Tibial nerve (tissue), 4 donors: ENCODE data around the gene LHFPL2. TPM values are rescaled to one million over a fixed set of nuclear protein-coding genes. Genes with fewer than 3 reads are reported as not detected.

ENCODE experiments used
- DNase-seq, 2 donors: peaks; one replicate each; pipeline ENCODE4 v3.0.0-alpha.2; 2019; ENCODE audit warnings: low spot score in 2 of 2
- H3K27ac ChIP-seq, 4 donors: fragments of 200-600 bp; sonication (generic) in 3 of 4; one replicate each; pipeline ENCODE4 v1.5.1; 2017 to 2019; ENCODE audit warnings: mild to moderate bottlenecking in 1 of 4
- H3K27me3 ChIP-seq, 2 donors: fragments of 200-600 bp; sonication (generic) in 1 of 2; one replicate each; pipeline versions ENCODE4 v1.5.1 to v1.6.0; 2017 to 2019
- H3K36me3 ChIP-seq, 3 donors: fragments of 200-600 bp; sonication (generic); one replicate each; pipeline ENCODE4 v1.5.1; 2018 to 2019
- H3K4me1 ChIP-seq, 4 donors: fragments of 200-600 bp; sonication (generic) in 3 of 4; one replicate each; pipeline ENCODE4 v1.5.1; 2017 to 2019
- H3K4me3 ChIP-seq, 4 donors: fragments of 200-600 bp; sonication (generic) in 3 of 4; one replicate each; pipeline ENCODE4 v1.5.1; 2017 to 2019; ENCODE audit warnings: mild to moderate bottlenecking in 1 of 4, moderate library complexity in 1 of 4
- H3K9me3 ChIP-seq, 4 donors: fragments of 200-600 bp; sonication (generic) in 3 of 4; one replicate each; pipeline ENCODE4 v1.5.1; 2017 to 2019
- EP300 ChIP-seq, 2 donors: sonication (generic); formaldehyde crosslinking; IDR thresholded peaks; one replicate each; pipeline ENCODE4 v1.6.1; 2017; ENCODE audit warnings: antibody characterized with exemption in 2 of 2, mild to moderate bottlenecking in 1 of 2
- POLR2A ChIP-seq, 2 donors: fragments of 450-650 bp; IDR thresholded peaks; one replicate each; pipeline ENCODE4 v1.6.1; 2017; ENCODE audit warnings: antibody characterized with exemption in 2 of 2, mild to moderate bottlenecking in 2 of 2, moderate library complexity in 2 of 2
- WGBS, 2 donors: methylation state at CpG; one replicate each; pipeline ENCODE4 v1.1.5; 2018; 5-methylcytosine and 5-hydroxymethylcytosine counted together
- total RNA-seq, 4 donors: library from RNA; depleted of rRNA; stranded (reverse); fragments of >200 nt; gene quantifications; one replicate each; pipeline ENCODE4 v1.1.0, GENCODE V29; 2016
- TF ChIP-seq, protein P1 (sequence below), 5 experiments: fragments of 200-600 bp in 3 of 5; fragments of 450-650 bp in 2 of 5; sonication (generic) in 3 of 5; IDR thresholded peaks; one replicate each; pipeline ENCODE4 v1.5.1; 2016 to 2019; ENCODE audit warnings: antibody characterized with exemption in 5 of 5, mild to moderate bottlenecking in 3 of 5, moderate library complexity in 2 of 5

Gene LHFPL2
- total RNA-seq, 4 donors from 2014 or later: 19.7 to 48.9 (median 27.4) TPM

DNA sequence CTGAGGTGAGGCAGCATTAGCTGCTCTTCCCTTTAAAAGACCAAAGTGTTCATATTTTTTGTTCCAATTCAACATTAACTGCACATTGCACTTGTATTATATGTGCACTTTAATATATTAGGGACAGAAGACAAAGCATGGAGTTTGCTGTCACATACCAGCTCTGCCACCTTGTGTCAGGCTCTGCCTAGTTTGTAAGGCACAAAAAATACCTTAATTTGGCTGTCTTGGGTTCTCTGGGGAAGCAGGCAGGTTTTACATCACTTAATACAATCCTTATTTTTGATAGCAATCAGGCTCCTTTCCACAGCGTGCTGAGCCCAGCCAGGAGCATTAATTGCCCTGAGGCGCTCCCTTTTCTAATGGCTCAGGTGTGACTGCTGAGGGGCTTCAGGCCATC is 156.3 kb downstream of the LHFPL2 start:
- Histone ChIP-seq H3K4me3 (no peak overlapping the region), H3K36me3 (peaks cover 0 to 39% (median 0%) of the 10 kb centered on the region in 3 donors), H3K4me1 (peaks cover 0 to 42% (median 7%) of the 10 kb centered on the region in 4 donors), H3K9me3 (no peaks in the 10 kb centered on the region), H3K27me3 (no peaks in the 10 kb centered on the region), H3K27ac (no peak overlapping the region)
- 92 to 95% methylated on average over 2 of the region's 2 CpGs for WGBS, 2 donors
- DNase-seq: no peak
- no peak for TF ChIP-seq EP300 (IDR thresholded peaks at IDR 0.05)
- TF ChIP-seq, protein P1, sequence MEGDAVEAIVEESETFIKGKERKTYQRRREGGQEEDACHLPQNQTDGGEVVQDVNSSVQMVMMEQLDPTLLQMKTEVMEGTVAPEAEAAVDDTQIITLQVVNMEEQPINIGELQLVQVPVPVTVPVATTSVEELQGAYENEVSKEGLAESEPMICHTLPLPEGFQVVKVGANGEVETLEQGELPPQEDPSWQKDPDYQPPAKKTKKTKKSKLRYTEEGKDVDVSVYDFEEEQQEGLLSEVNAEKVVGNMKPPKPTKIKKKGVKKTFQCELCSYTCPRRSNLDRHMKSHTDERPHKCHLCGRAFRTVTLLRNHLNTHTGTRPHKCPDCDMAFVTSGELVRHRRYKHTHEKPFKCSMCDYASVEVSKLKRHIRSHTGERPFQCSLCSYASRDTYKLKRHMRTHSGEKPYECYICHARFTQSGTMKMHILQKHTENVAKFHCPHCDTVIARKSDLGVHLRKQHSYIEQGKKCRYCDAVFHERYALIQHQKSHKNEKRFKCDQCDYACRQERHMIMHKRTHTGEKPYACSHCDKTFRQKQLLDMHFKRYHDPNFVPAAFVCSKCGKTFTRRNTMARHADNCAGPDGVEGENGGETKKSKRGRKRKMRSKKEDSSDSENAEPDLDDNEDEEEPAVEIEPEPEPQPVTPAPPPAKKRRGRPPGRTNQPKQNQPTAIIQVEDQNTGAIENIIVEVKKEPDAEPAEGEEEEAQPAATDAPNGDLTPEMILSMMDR (IDR thresholded peaks at IDR 0.05): no peak
- TF ChIP-seq POLR2A (IDR thresholded peaks at IDR 0.05): no peak

- peaks cover 0 to 42% (median 0%) of the 10 kb centered on the region in 3 donors for H3K36me3 ChIP-seq
- TF ChIP-seq POLR2A (IDR thresholded peaks at IDR 0.05) (no peak), EP300 (IDR thresholded peaks at IDR 0.05) (no peak)
- TF ChIP-seq, protein P1 (IDR thresholded peaks at IDR 0.05): no peak
- 72 to 74% methylated on average over 4 of the region's 4 CpGs for WGBS, 2 donors
- H3K9me3 ChIP-seq: no peaks in the 10 kb centered on the region
- peak overlapping the region in 1 of 4 donors; percentile 29 for H3K27ac ChIP-seq
- no peaks in the 10 kb centered on the region for H3K27me3 ChIP-seq
- H3K4me3 ChIP-seq: no peak overlapping the region
- DNase-seq: no peak
- H3K4me1 ChIP-seq: peaks cover 0 to 42% (median 9%) of the 10 kb centered on the region in 4 donors
Measured at GRCh38 chr5:78490709-78491485, 157.7 kb downstream of the LHFPL2 start.

GRCh38 chr5:78487846-78488245 is 160.7 kb downstream of the LHFPL2 start:
- WGBS, 2 donors: 59 to 61% methylated on average over 4 of the region's 4 CpGs
- TF ChIP-seq EP300 (IDR thresholded peaks at IDR 0.05) (no peak), POLR2A (IDR thresholded peaks at IDR 0.05) (no peak)
- TF ChIP-seq, protein P1 (IDR thresholded peaks at IDR 0.05): no peak
- Histone ChIP-seq H3K9me3 (no peaks in the 10 kb centered on the region), H3K4me3 (no peak overlapping the region), H3K27ac (peak overlapping the region in 1 of 4 donors; percentile 22), H3K4me1 (peaks cover 0 to 56% (median 15%) of the 10 kb centered on the region in 4 donors), H3K36me3 (peaks cover 0 to 35% (median 0%) of the 10 kb centered on the region in 3 donors), H3K27me3 (no peaks in the 10 kb centered on the region)
- no peak for DNase-seq

- peaks cover 0 to 56% (median 15%) of the 10 kb centered on the region in 4 donors for H3K4me1 ChIP-seq
- TF ChIP-seq EP300 (IDR thresholded peaks at IDR 0.05) (peak in 1 of 2 donors; percentile 7), POLR2A (IDR thresholded peaks at IDR 0.05) (no peak)
- no peak overlapping the region for H3K4me3 ChIP-seq
- DNase-seq: no peak
- peaks cover 0 to 43% (median 0%) of the 10 kb centered on the region in 3 donors for H3K36me3 ChIP-seq
- 32 to 35% methylated on average over 2 of the region's 2 CpGs for WGBS, 2 donors
- no peaks in the 10 kb centered on the region for H3K9me3 ChIP-seq
- peak overlapping the region in 3 of 4 donors; percentile 20 to 69 (median 52) for H3K27ac ChIP-seq
- H3K27me3 ChIP-seq: no peaks in the 10 kb centered on the region
Measured at GRCh38 chr5:78486218-78486617, 162.4 kb downstream of the LHFPL2 start.

DNA sequence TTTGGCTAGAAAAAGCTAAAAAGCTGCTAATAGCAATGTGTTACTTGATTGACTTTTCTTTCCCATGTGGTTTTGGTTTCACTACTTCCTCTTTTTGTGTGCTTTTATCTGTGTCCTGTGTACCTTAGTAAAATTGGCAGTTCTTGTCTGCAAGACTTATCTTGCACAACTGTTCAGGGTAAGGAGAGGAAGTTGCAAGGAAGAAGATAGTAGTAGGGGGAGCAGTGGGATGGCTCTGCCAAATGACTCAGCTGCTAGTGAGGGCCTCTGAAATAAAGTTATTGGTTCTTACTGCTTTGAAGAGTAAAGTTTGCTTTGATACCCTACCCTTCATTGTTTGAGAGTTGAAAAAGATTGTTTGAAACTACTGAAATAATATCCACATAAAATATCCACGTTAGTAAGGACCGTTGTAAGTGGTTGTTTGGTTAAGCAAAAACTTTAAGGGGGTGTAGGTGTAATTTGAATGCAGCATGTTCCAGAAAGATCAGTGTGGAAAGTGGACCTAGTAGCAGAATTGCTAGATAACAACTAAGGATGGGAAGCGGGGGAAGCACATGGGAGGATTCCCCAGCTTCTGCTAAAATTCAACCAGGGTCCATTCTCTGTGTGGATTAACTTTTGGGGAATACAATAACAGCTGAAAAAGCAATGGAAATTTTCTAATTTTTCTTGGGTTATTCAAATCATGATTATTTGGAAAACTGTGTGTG is 164.6 kb downstream of the LHFPL2 start:
- peaks cover 0 to 55% (median 15%) of the 10 kb centered on the region in 4 donors for H3K4me1 ChIP-seq
- no peak for DNase-seq
- H3K9me3 ChIP-seq: no peaks in the 10 kb centered on the region
- H3K27me3 ChIP-seq: no peaks in the 10 kb centered on the region
- TF ChIP-seq EP300 (IDR thresholded peaks at IDR 0.05) (peak in 1 of 2 donors; percentile 76), POLR2A (IDR thresholded peaks at IDR 0.05) (no peak)
- TF ChIP-seq, protein P1 (IDR thresholded peaks at IDR 0.05): no peak
- no peak overlapping the region for H3K4me3 ChIP-seq
- peak overlapping the region in 1 of 4 donors; percentile 69 for H3K27ac ChIP-seq
- WGBS, 2 donors: 57 to 60% methylated on average over 3 of the region's 3 CpGs
- H3K36me3 ChIP-seq: peaks cover 0 to 32% (median 0%) of the 10 kb centered on the region in 3 donors
